Stimulated activated CD8-positive, alpha-beta memory T cell treated with anti-CD3 and anti-CD28 coated beads, Interleukin-12 subunit alpha, Interleukin-12 subunit beta, amount 100 ng/mL, for 1 hour (primary cell): ENCODE data around the gene EDAR.

Experiments used
- DNase-seq: peaks from one replicate; pipeline ENCODE4 v3.0.0-alpha.2; 2020; ENCODE audit warnings: low read depth

Gene EDAR

DNA sequence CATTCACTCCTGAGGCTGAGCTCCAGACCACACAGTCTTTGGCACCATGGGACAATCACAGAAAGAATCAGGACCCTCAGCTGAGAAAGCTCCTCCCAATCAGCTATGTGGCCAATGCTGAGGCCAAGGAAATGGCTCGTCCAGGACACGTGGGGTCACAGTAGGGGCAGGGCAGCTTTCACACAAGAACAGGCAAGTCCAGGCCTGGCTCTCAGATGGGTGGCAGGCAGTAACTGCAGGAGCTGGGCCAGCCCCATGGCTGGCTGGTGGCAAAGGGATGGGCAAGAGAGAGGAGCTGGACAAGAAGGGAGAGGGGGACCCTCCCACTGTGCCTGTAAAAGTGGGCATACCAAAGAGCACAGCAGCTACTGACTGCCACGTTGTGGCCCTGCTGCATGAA lies 12.2 kb upstream of the EDAR start:
- no peak for DNase-seq

DNA sequence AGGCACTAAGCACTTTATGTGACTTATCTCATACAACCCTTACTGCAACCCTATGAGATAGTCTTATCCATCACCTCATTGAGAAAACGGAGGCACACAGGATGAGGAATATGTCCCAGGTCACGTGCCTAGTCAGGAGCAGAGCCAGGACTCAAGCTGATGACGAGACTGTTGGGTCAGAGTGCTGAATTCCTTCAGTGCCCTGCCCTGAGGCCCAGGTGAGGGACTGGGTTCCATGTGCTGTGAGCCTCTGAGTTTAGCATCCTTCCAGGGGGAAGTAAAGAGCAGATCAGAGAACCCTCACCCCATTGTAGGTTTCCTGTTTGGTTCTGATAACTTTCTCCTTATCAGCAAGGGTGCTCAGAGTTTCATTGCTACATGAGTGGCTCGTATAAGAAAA lies 11.7 kb upstream of the EDAR start:
- DNase-seq = no peak

GRCh38 chr2:108998911-108999310 lies 9.9 kb upstream of the EDAR start:
- DNase-seq = no peak

GRCh38 chr2:108994178-108994577 lies 5.2 kb upstream of the EDAR start:
- DNase-seq = no peak

DNA sequence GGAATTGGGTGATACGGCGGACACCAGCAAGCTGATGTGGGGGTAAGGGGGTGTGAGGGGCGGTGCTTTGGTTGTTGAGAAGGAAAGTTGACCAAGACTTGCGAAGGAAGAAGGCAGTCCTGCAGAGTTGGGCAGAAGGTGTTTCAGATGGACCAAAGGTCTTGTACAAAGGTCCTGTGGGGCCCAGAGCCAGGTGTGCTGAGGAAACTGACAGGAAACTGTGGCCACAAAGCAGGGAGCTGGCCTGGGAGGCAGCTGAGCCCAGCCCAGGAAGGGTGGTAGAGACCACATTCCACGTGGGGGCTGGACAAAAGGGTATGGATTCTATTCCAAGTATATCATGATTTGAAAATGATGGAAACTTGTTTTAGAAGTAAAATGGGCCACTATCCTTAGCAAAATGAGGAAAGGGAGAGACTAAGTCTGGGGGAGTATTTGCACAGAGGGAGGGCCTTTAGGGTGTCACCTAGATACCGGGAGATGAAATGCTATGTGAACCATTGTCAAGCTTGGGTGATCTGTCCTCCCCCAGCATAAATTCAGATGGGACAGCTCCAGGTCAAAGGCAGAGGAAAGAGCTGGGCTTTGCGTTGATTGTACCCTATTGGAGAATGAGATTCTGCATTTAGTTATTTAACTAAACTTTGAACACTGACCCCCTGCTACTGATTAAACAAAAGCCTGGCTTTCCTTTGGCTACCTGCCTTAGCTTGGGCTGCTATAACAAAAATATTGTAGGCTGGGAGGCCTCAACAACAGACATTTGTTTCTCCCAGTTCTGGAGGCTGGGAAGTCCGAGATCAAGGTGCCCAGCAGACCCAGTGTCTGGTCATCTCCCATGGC lies 4.3 kb upstream of the EDAR start:
- DNase-seq = no peak

DNA sequence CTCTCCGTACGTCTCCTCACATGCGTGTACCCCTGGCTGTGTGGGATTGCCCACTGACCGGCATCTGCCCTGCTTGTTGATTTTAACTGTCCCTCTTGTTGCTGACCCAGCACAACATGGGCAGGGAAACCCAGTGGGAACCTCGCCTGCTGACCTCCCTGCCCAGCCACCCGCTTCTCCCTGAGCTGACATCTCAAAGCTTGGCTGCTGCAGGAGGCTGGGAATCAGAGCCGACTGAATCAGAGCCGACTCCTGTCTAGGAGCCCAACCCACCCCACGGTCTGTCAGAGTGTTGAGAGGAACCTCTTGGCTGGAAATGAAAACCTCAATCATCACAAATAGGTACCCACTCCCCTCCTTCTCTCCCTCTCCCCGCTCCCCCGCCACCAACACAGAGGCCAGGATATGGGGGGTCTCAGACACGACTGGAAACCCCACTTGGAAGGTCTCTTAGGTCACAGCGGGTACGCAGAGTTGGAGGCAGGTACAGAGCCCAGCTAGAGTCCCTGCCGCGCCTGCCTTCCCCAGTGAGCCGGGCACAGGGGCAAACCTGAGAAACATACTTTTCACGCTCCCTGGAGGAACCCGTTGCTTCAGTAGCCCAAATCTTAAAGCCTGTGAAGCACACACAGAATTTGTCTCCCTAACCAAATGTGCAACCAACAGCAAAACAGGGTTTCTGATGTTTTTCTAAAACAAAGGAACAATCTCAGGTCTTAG lies 784 bp downstream of the EDAR start:
- DNase-seq = no peak

- DNase-seq = no peak
These were observed 2.0 kb downstream of the EDAR start for GRCh38 chr2:108986916-108987510.

- DNase-seq = no peak
These were observed 5.4 kb downstream of the EDAR start for GRCh38 chr2:108983610-108984009.

DNA sequence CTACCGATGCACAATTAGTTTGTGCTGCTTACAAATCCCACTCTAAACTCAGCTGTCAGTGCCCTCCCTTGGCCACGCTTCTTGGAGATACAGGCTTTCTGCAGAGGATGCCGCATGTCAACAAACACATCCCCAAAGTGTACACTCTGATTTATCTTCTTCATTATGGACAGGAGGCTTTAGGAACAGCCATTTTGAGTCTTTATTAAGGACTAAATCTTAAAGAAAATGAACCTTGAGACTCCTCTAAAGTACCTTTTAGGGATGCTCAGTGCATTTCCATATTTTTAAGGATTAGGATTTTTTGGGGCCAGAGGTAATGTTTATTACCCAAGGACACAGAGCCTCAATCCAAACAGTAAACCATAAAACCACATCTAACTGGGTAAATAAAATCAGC lies 6.0 kb downstream of the EDAR start:
- no peak for DNase-seq

DNA sequence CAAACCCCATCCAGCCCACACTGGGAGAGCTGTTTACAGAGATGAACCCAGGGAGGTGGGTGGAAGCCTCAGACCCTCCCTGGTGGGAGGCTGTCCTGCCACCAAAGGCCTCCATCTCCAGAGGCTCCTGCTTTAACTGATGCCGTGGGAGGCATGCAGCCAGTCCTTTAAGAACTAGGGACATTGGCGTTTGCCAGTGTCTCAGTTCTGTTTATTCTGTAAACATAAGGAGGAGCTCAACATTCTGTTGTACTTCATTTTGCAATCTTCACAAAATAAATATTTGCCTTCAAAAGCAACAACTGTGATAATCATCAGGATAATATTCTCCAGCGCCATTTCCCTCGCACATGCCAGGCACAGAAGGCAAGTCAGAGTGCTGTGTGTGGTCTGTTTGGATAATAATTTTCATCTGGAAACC lies 6.8 kb downstream of the EDAR start:
- DNase-seq = no peak

GRCh38 chr2:108981846-108982245 lies 7.2 kb downstream of the EDAR start:
- no peak for DNase-seq

DNA sequence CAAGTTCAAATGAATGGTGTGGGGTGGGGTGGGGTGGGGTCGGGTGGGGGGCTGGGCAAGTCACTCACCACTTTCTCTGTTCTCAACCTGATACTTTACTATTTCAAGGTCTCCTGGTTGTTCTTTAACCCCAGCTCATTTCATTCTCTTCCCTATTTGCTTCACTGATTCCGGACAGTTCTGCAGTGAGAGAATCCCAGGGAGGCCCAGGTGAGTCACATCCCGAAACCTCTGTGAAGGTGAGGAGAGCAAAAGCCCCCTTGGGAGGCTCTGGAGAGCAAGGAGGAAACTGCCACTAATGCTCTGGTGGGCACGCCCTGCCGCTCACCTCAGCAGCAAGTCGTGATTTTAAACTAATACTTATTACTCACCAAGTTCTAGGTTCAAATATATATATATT lies 8.9 kb downstream of the EDAR start:
- no peak for DNase-seq

GRCh38 chr2:108979461-108979860 lies 9.6 kb downstream of the EDAR start:
- DNase-seq = no peak

DNA sequence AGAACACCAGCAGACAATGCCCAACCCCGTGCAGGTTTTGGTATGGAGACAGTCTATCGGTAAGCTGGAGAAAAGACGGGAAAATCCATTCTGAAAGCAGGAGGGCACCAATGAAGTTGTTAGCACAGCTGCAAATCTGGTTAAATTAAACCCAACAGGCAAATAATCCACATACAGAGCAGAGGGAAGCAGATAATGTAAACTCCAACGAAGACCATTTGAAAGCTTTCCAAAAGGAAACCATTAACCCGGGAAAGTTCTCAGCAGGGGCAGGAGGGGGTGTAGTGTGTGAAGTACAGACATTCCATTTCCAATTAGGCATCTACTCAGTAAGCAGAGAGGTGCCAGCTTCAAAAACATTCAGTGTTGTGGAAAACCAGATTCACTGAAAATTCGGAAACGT lies 10.3 kb downstream of the EDAR start:
- no peak for DNase-seq

GRCh38 chr2:108975613-108976435 lies 13.2 kb downstream of the EDAR start:
- no peak for DNase-seq

DNA sequence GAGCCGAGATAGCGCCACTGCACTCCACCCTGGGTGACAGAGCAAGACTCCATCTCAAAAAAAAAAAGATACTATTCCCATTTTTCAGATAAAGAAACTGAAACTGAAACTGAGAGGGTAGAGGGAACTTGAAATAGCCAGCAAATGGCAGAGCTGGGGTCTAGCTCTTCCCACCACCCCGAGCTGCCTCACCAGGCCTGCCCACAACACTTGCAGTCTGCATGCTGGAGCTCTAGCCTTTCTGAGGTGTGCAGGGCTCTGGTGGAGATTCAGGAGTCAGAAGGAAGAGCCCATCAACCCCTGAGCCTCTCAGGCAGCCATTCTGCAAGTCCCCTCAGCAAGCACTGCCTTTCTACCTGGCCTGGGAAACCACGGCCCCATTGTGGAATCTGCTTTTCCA lies 14.3 kb downstream of the EDAR start:
- DNase-seq = no peak

DNA sequence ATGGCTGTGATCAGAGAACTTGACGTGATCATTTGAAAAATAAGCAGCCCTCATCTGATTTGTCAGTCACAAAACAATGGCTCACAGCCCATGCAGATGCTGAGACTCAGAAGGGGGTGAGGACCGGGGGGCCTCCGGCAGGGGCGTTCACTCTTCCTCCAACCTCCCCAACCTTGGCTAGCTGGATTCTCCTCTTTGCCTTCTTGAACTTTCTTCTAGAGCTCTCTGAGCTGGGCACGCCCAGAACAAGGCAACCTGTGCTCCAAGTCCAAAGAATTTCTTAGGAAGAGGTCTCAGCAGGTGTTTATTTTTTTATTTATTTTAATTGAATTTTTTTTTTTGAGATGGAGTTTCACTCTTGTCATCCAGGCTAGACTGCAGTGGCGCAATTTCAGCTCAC lies 16.4 kb downstream of the EDAR start:
- no peak for DNase-seq

- no peak for DNase-seq
These were observed 17.1 kb downstream of the EDAR start for GRCh38 chr2:108971661-108972566.

GRCh38 chr2:108970369-108970768 lies 18.7 kb downstream of the EDAR start:
- no peak for DNase-seq

GRCh38 chr2:108969856-108970255 lies 19.2 kb downstream of the EDAR start:
- DNase-seq = no peak

DNA sequence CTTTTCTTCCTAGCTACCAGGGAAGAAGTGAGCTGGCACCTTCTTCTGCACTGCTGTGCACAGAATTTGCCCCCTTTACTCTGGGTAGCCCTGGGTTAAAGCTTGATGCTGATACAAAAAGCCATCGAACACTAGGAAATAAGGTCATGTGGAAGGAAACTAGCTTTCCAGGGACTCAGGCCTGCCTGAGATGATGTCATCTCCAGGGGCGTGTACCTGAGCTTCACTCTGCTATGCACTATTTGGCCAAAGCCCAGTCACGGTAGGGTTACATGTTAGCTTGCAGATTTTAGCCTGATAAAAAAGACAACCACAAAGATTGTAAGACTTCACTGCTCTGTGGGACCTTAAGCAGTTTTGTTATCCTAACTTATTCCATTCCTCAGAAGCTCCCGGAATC lies 20.4 kb downstream of the EDAR start:
- DNase-seq = no peak
